Stimulated activated CD8-positive, alpha-beta memory T cell treated with anti-CD3 and anti-CD28 coated beads, Interleukin-15, amount 100 ng/mL, for 24 hours (primary cell): ENCODE measurements around the gene ZNF561.

Experiments
- DNase-seq: peaks from one replicate; pipeline ENCODE4 v3.0.0-alpha.2; 2020; ENCODE audit warnings: low read depth

ZNF561 gene

DNA sequence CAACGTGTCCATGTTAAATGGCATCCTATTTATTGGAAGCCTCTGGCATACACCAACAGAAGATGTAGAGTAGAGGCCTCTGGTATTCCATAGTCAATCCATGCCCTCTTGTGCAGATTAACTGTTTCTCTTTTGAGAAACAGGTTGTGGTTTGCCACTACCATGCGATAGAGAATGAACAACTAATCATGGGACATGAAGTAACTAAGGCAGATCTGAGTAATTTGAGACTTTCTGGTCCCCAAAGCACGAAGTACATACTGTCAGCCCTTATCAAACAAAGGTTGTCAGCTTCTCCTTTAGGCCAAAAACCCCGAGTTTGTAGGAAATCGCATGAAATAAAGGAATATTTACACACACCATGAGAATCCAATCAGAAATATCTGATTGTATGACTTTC, 40.3 kb downstream of the ZNF561 start:
- no peak for DNase-seq

DNA sequence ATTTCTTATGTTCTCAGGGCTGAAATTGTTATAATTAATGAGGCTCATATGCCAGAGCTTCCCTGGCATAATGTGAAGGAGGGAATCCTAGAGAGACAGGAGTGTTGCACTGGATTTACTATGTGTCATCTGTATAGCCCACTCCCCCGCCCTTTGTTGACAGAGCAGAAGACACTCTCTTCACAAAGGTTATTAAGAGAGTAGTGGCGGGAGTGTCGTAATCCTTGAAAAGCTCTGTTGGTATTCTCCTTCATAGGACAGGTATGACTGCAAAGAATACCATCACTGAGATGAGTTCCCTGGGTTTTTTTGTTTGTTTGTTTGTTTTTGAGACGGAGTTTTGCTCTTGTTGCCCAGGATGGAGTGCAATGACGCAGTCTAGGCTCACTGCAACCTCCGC, 50.8 kb downstream of the ZNF561 start:
- DNase-seq = no peak

DNA sequence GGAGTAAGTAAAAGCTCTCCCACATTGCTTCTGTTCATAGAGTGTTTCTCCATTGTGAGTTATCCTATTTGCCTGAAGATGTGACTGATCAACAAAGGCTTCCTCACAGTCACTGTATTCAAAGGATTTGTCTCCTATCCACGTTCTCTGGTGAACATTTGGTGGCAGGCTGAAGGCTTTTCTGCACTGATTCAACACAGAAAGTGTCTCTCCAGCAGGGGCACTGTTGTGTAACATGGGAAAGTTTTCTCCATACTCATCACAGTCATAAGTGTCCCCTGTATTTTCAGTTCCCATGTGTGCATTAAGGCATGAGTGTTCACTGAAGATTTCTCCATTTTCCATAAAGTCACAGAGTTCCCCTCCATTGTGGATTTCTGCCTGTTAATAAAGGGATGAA, 54.3 kb downstream of the ZNF561 start:
- no peak for DNase-seq

DNA sequence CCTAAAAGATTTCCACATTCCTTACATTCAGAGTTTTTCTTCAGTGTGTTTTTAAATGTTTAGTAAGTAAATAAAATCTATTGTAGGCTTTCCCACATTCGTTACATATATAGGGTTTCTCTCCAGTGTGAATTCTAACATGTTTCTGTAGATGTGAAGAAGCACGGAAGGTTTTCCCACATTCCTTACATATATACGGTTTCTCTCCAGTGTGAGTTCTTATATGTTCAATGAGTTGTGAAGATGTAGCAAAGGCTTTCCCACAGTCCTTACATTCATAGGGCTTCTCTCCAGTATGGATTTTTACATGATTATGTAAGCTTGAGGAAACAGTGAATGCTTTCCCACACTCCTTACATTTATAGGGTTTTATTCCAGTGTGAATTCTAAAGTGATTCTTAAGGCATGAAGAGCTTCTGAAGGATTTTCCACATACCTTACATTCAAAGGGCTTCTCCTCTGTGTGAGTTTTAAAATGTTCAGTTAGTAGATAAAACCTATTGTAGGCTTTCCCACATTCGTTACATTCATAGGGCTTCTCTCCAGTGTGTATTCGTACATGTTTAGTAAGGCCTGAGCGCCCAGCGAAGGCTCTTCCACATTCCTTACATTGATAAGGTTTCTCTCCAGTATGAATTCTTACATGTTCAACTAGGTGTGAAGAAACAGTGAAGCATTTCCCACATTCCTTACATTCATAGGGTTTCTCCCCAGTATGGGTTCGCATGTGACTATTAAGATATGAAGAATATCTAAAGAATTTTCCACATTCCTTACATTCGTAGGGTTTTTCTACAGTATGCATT, 54.9 kb downstream of the ZNF561 start:
- no peak for DNase-seq
